Head of caudate nucleus (tissue), 42 donors: ENCODE data around the gene RYR3.

ENCODE experiments used
- DNase-seq, 42 donors: peaks; one replicate each; pipeline versions ENCODE4 v3.0.0 to v3.0.0-alpha.2; 2020 to 2021; ENCODE audit warnings: mixed read lengths in 7 of 42
- intact Hi-C: fragments of 100-400 bp; cut with DNase I; formaldehyde crosslinking; loops from one replicate; pipeline ENCODE4 v1.15.0; 2022

RYR3 gene

DNA sequence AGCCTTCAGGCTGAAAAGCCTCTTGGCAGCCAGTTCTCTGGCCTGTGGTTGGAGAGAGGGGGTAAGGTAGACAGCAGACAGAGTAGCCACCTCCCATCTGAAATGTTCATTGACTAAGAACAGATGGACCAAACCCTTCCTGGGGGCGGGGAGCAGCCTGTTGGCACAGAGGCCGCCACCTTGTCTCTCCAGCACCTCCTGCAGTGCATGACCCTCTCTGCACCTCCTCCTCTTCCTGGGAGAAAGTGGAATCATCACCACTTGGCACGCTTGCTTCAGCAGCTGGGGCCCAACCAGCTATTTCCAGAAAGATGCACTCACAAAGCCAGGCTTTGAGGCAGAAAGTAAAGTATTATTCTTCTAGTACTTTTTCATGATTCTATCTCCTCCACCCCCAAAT is 344.1 kb downstream of the RYR3 start:
- DNase-seq = peak in 2 of 42 donors; percentile 20 to 23
- intact Hi-C loops = no loop called here

DNA sequence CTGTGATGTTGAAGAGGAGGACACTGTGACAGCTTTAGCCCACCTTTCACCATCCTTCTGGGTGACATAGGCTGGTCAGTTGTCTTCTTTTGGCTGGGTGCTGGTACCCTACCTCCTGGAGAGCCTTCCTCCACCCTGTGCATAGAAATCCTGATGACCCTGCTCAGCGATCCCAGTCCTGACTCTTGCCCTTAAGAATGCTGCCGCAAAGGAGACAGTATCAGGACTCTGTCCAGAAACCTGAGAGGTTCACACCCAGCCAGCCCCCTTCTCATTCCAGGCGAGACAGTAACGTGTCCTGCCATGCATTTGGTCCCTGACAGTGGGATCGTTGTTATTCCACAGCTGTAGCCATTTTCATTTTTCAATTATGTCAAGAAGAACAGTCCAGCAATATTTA is 344.7 kb downstream of the RYR3 start:
- no peak for DNase-seq
- intact Hi-C loops = no loop called here

GRCh38 chr15:33656168-33656567 is 345.4 kb downstream of the RYR3 start:
- intact Hi-C loops = no loop called here
- DNase-seq = no peak

GRCh38 chr15:33660151-33660550 is 349.4 kb downstream of the RYR3 start:
- intact Hi-C loops = no loop called here
- DNase-seq = no peak

DNA sequence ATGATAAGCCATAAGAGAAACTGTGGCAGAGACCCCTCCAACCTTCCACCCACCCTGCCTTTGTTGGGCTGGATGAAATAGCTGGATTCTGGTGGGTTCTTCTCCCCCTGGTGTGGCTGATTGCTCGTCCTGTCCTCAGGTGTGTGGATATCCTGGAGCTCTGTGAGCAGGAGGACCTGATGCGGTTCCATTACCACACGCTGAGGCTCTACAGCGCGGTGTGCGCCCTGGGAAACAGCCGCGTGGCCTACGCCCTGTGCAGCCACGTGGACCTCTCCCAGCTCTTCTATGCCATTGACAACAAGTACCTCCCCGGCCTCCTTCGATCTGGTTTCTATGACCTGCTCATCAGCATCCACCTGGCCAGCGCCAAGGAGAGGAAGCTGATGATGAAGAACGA is 351.2 kb downstream of the RYR3 start:
- intact Hi-C loops = no loop called here
- no peak for DNase-seq

DNA sequence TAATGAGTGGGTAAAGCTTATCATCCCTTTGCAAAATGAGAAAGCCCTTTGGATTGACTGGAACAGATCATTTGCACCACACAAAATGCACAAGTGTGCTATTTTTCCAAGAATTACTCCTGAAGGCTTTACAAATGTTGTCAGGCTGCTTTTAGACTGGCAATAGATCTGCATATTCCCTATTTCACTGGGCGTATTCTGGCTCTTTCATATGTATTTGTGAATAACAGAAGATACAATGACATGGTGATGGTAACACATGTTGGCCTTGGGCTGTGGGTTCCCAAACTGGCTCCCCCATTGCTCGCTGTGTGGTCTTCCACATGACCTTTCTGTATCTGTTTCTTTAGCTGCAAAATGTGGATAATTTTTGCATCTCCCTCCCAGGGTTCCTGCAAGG is 354.2 kb downstream of the RYR3 start:
- DNase-seq = no peak
- intact Hi-C loops = no loop called here

- DNase-seq = no peak
- intact Hi-C loops = no loop called here
These were observed 359.8 kb downstream of the RYR3 start for GRCh38 chr15:33670567-33670966.

- intact Hi-C loops = no loop called here
- no peak for DNase-seq
These were observed 360.7 kb downstream of the RYR3 start for GRCh38 chr15:33671456-33671855.

- peak in 3 of 42 donors; percentile 21 to 46 (median 33) for DNase-seq
- intact Hi-C loops = no loop called here
These were observed 364.5 kb downstream of the RYR3 start for GRCh38 chr15:33675246-33675645.

DNA sequence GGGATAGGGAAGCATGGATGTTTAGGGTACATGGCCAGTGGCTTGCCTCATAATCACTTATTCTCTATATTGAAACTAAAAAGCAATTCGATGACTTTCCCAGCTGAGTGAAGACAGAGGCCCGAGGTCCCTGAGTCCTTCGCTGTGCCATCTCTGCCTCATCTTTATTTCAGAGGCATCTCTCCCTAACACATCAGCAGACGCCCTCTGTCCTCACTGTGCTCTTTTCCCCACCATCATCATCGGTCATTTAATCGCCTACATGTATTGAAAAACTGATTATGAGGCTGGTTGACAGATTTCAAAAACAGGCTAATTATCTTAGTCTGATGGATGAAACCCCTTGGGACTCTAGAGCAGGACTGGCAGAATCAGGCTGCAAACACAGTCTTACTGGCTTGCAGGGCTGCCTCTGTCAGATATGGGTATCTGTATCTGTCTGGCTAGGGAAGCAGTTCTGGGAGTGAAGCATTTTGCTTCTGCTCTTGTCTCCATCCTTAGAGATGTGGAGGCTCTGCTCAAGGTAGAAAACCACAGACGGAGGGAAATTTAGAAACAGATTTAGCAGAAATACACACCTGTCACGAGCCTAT is 366.6 kb downstream of the RYR3 start:
- intact Hi-C loops = no loop called here

GRCh38 chr15:33678176-33678575 is 367.4 kb downstream of the RYR3 start:
- intact Hi-C loops = no loop called here
- peak in 2 of 42 donors; percentile 10 to 49 for DNase-seq

More for the DNA sequence above, 366.6 kb downstream of the RYR3 start:
- DNase-seq = no peak

GRCh38 chr15:33678602-33679001 is 367.8 kb downstream of the RYR3 start:
- intact Hi-C loops = no loop called here
- no peak for DNase-seq

DNA sequence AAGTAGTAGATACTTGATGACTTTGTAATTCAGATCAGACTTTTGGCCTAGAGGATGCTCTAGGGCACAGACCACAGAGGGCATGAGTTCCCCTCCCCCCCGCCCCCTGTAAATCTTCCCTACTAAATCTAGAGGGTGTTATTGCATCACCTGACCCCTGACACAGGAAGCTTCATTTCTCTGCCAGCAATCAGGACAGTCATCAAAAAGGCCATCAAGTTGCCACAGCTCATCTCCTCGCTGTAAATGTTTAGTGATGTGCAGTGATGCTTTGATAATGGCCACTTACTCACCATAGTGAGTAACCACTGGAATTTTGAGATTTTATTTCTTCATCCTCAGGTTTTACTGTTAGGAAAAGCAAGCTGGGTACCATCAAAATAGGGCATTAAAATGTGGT is 368.3 kb downstream of the RYR3 start:
- intact Hi-C loops = no loop called here
- no peak for DNase-seq

DNA sequence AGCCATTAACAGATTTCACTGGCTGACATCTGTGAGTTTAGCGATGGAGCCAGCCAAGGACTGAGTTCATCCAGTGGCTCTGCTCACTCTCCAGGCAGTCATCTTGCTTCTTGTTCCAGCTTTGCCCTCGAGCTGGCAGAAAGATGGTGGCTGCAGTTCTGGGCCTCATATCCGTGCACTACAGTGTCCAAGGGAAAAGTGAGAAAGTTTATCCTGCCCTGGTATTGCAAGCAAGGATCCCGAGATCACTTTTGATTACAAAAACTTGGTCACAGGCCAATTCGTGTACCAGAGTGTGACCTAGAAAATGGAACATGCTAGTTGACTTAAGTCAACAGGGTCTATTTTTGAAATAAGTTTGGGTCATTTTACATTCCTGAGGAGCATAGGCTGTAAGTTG is 369.6 kb downstream of the RYR3 start:
- DNase-seq = no peak
- intact Hi-C loops = no loop called here

DNA sequence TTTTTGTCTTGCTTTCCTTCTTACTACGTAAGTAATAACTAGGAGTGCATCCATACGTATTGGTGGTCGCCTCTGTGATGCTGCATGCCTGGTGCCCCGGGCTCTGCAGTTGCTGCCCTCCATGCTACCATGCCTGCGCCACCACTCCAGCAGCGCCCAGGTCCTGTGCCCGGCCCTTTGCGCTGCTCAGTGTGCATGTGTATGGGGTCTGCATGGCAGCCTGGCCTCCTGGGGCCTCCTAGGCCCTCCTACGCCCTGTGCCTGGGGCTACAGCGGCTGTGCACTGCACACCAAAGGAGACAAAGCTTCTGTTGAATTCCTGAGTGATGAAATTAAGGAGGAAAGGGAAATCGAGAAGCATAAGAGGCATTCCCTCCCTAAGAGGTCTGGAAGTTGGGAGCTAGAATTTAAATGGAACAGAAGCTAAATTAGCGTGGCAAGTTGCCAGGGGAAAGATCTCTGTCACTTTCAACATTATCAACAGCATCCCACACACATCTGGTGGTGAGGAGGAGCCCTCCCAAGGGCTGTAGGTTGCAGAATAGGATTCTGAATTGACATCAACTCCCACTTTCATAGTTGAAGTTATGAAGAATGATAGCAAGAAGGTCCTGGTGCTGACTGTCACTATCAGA is 382.5 kb downstream of the RYR3 start:
- DNase-seq = peak in 39 of 42 donors; percentile 7 to 87 (median 62)
- intact Hi-C loops = loop anchor here (5.0 kb wide), 1 partner anchor 401 kb away; no protein-coding TSS in a partner anchor

GRCh38 chr15:33698126-33698525 is 387.4 kb downstream of the RYR3 start:
- peak in 1 of 42 donors; percentile 10 for DNase-seq
- intact Hi-C loops = no loop called here

DNA sequence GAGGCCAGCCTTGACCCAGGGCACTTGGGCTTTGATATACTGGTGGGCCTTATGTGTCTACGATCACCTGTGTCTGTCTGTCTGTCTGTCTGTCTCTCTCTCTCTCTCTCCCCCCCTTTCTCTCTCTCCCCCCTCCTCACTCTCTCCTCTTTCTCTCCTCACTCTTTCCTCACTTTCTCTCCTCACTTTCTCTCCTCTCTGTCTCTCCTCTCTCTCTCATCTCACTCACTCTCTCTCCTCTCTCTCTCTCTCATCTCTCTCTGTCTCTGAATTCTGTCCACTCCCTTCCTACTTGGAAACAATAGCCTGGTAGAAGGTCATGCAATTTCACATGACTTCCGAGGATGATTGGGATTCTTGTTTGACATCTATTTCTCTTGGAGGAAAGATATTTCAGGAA is 388.4 kb downstream of the RYR3 start:
- no peak for DNase-seq
- intact Hi-C loops = no loop called here

GRCh38 chr15:33699691-33700447 is 389.1 kb downstream of the RYR3 start:
- no peak for DNase-seq
- intact Hi-C loops = loop anchor here (10.0 kb wide), 1 partner anchor 305 kb away; no protein-coding TSS in a partner anchor

DNA sequence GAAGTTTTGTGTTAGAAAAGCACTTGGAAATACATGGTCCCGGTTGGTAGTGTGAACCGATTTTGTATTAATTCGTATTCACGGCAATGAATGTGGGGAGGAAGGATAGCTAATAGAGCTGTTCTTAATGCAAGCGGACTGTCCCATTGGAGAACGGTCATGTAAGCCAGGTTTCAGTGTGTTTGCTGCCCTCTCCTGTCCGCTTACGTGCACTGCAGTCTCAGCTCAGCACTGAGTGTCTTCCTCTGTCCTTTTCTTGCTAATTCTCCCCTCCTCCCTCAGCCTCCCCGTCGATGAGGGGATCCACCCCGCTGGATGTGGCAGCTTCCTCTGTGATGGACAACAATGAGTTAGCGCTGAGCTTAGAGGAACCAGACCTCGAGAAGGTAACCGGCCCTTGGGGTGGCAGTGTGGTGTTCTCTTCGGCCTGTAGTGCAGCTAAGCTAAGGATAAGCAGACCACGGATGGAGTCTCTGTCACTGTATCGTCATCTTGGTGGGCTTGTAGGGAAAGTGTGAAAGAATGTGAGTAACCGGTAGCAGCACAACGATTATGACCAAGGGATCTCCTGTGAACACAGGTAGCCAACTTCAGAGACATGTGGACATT is 390.0 kb downstream of the RYR3 start:
- intact Hi-C loops = loop anchor here (10.0 kb wide), 1 partner anchor 306 kb away; no protein-coding TSS in a partner anchor
- DNase-seq = peak; percentile 15 to 89 (median 76)

- intact Hi-C loops = loop anchor here (10.0 kb wide), 1 partner anchor 306 kb away; no protein-coding TSS in a partner anchor
- no peak for DNase-seq
These were observed 390.5 kb downstream of the RYR3 start for GRCh38 chr15:33701304-33701696.
